Activated CD8-positive, alpha-beta T cell treated with anti-CD3 and anti-CD28 coated beads, Interleukin-2, amount 10 ng/mL, durations not matched to agents 7 days and 5 days (primary cell): ENCODE results near the gene SPNS3. TPM values are rescaled to one million over a fixed set of nuclear protein-coding genes. Genes with fewer than 3 reads are reported as not detected.

ENCODE experiments used
- ATAC-seq: fragments of 150-1000 bp; cut with Tn5 transposase; one replicate; pipeline ENCODE4 v1.10.0; 2021; ENCODE audit warnings: moderate library complexity
- CTCF ChIA-PET: fragments of 350-600 bp; sonication (Branson Sonifier 250); formaldehyde crosslinking; loops from one replicate; lab custom pipeline; 2021; ENCODE audit warnings: antibody characterized with exemption; lab: Charles Lee
- POLR2A ChIA-PET: fragments of 350-600 bp; sonication (Branson Sonifier 250); formaldehyde crosslinking; loops from one replicate; lab custom pipeline; 2021; ENCODE audit warnings: antibody characterized with exemption; lab: Charles Lee
- DNase-seq: peaks from one replicate; pipeline ENCODE4 v3.0.0-alpha.2; 2020
- H3K27ac Mint-ChIP-seq: one replicate; pipeline ENCODE4 v1.8.0; 2021; ENCODE audit warnings: mild to moderate bottlenecking, mixed read lengths
- H3K27me3 Mint-ChIP-seq: one replicate; pipeline ENCODE4 v1.8.0; 2021; ENCODE audit warnings: low read depth, mixed read lengths
- H3K36me3 Mint-ChIP-seq: one replicate; pipeline ENCODE4 v1.8.0; 2021; ENCODE audit warnings: low read depth, mixed read lengths
- H3K4me1 Mint-ChIP-seq: one replicate; pipeline ENCODE4 v1.8.0; 2021; ENCODE audit warnings: low read depth, mixed read lengths
- H3K4me3 Mint-ChIP-seq: one replicate; pipeline ENCODE4 v1.8.0; 2021; ENCODE audit warnings: mild to moderate bottlenecking, mixed read lengths
- H3K9me3 Mint-ChIP-seq: one replicate; pipeline ENCODE4 v1.8.0; 2022; ENCODE audit warnings: mixed read lengths; ENCODE audit not compliant: insufficient read depth
- total RNA-seq, 2 experiments: library from RNA; stranded (reverse); gene quantifications; one replicate each; pipeline ENCODE4 v1.2.3, GENCODE V29; 2021

The SPNS3 gene
- total RNA-seq, 2 experiments from 2014 or later = 26.8 to 29.1 TPM

- ChIA-PET POLR2A (no interaction called here), CTCF (no interaction called here)
- Mint-ChIP-seq H3K27ac (no peak overlapping the region), H3K4me3 (no peak overlapping the region), H3K36me3 (peaks cover 3% of the 10 kb centered on the region), H3K9me3 (no peaks in the 10 kb centered on the region), H3K27me3 (peaks cover 4% of the 10 kb centered on the region), H3K4me1 (peaks cover 14% of the 10 kb centered on the region)
- ATAC-seq = no peak
- no peak for DNase-seq
Measured at GRCh38 chr17:4534928-4535666, 101.4 kb downstream of the SPNS3 start.

DNA sequence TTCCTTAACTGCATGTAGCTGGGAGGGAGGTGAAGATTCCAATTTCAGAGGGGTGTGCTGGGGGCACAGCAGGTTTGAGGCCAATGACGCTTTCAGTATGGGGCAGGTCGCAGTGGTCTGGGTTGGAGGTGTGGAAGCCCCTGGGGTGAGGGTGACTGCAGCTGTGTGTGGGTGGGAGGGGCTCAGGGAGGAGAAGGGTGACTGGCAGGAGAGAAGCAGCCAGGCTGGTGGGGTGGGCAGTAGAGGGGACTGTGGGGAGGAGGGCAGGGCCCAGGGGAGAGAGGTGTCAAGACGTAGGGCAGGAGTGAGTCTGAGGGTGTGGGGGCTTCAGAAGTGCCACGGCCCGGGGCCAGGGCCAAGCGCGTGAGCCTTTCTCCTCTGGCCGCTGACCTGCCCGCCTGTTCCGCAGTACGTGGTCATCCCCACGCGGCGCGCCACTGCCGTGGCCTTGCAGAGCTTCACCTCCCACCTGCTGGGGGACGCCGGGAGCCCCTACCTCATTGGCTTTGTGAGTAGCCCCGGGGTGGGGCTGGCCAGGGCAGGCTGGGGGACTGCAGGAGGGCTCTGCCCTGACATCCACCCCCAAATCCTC lies 102.0 kb downstream of the SPNS3 start:
- CTCF ChIA-PET = no interaction called here
- Mint-ChIP-seq H3K9me3 (no peaks in the 10 kb centered on the region), H3K27ac (no peak overlapping the region), H3K4me3 (no peak overlapping the region), H3K27me3 (peaks cover 4% of the 10 kb centered on the region), H3K36me3 (peaks cover 3% of the 10 kb centered on the region), H3K4me1 (peaks cover 14% of the 10 kb centered on the region)
- POLR2A ChIA-PET = no interaction called here
- ATAC-seq (no peak), DNase-seq (no peak)

- Mint-ChIP-seq H3K27me3 (peaks cover 4% of the 10 kb centered on the region), H3K9me3 (no peaks in the 10 kb centered on the region), H3K4me3 (no peak overlapping the region), H3K4me1 (peaks cover 14% of the 10 kb centered on the region), H3K36me3 (peaks cover 6% of the 10 kb centered on the region), H3K27ac (no peak overlapping the region)
- DNase-seq = no peak
- ChIA-PET CTCF (no interaction called here), POLR2A (no interaction called here)
- ATAC-seq = no peak
Measured at GRCh38 chr17:4536259-4536741, 102.6 kb downstream of the SPNS3 start.

GRCh38 chr17:4536742-4537411 lies 103.1 kb downstream of the SPNS3 start:
- DNase-seq (no peak), ATAC-seq (no peak)
- H3K36me3 Mint-ChIP-seq = peaks cover 9% of the 10 kb centered on the region
- ChIA-PET POLR2A (no interaction called here), CTCF (no interaction called here)
- H3K4me1 Mint-ChIP-seq = peaks cover 14% of the 10 kb centered on the region
- H3K27me3 Mint-ChIP-seq = peaks cover 3% of the 10 kb centered on the region
- H3K9me3 Mint-ChIP-seq = no peaks in the 10 kb centered on the region
- H3K27ac Mint-ChIP-seq = no peak overlapping the region
- H3K4me3 Mint-ChIP-seq = no peak overlapping the region

Other genes starting within 250 kb of the SPNS3 start
- gene ANKFY1, start 170.0 kb upstream of the SPNS3 start, total RNA-seq = 10 to 100 TPM; 78.9 to 81.9 TPM
- 10 to 100 TPM; 69.1 TPM for gene UBE2G1, start 67.3 kb upstream of the SPNS3 start, total RNA-seq
- 1 to 10 TPM; 4.0 to 4.2 TPM for gene SPNS2, start 64.9 kb downstream of the SPNS3 start, total RNA-seq
- 10 to 100 TPM; 70.7 to 76.7 TPM for gene MYBBP1A, start 121.4 kb downstream of the SPNS3 start, total RNA-seq
- not detected for gene GGT6, start 126.6 kb downstream of the SPNS3 start, total RNA-seq
- gene SMTNL2, start 150.6 kb downstream of the SPNS3 start, total RNA-seq = not detected
- gene ALOX15, start 207.7 kb downstream of the SPNS3 start, total RNA-seq = not detected